Natural killer cell treated with Interleukin-12 subunit alpha and Interleukin-12 subunit beta and Interleukin-15 and Interleukin-18, amount 100 ng/mL, for 72 hours (primary cell): Measurements from ENCODE around the gene MSH3. TPM values are rescaled to one million over a fixed set of nuclear protein-coding genes. Genes with fewer than 3 reads are reported as not detected.

Experiments used
- ATAC-seq, 2 donors: fragments of 150-1000 bp; cut with Tn5 transposase in 1 of 2; sonication (Bioruptor Pico), chemical (Tn5 transposase) in 1 of 2; 2 replicates each; pipeline ENCODE4 v1.10.0; 2021
- DNase-seq: peaks from one replicate; pipeline ENCODE4 v3.0.0; 2022; ENCODE audit warnings: low spot score
- H3K27ac Mint-ChIP-seq, 2 donors: 1 replicate in 1 of 2; 2 replicates in 1 of 2; pipeline ENCODE4 v1.8.0; 2022; ENCODE audit warnings: mixed read lengths in 2 of 2, mild to moderate bottlenecking in 1 of 2, moderate library complexity in 1 of 2
- H3K27me3 Mint-ChIP-seq, 2 donors: 1 replicate in 1 of 2; 2 replicates in 1 of 2; pipeline ENCODE4 v1.8.0; 2022; ENCODE audit warnings: mixed read lengths in 2 of 2
- H3K36me3 Mint-ChIP-seq: one replicate; pipeline ENCODE4 v1.8.0; 2022; ENCODE audit warnings: mixed read lengths
- H3K4me1 Mint-ChIP-seq, 2 donors: 1 replicate in 1 of 2; 2 replicates in 1 of 2; pipeline ENCODE4 v1.8.0; 2022; ENCODE audit warnings: low read depth in 2 of 2, mixed read lengths in 2 of 2, mild to moderate bottlenecking in 1 of 2
- H3K4me3 Mint-ChIP-seq: one replicate; pipeline ENCODE4 v1.8.0; 2022; ENCODE audit warnings: mixed read lengths
- H3K9me3 Mint-ChIP-seq: 2 replicates; pipeline ENCODE4 v1.8.0; 2022; ENCODE audit warnings: mixed read lengths
- total RNA-seq, 2 donors: library from RNA; stranded (reverse); gene quantifications; one replicate each; pipeline ENCODE4 v1.2.3, GENCODE V29; 2022

The MSH3 gene
- 10 to 100 TPM; 13.7 to 25.9 TPM for total RNA-seq

DNA sequence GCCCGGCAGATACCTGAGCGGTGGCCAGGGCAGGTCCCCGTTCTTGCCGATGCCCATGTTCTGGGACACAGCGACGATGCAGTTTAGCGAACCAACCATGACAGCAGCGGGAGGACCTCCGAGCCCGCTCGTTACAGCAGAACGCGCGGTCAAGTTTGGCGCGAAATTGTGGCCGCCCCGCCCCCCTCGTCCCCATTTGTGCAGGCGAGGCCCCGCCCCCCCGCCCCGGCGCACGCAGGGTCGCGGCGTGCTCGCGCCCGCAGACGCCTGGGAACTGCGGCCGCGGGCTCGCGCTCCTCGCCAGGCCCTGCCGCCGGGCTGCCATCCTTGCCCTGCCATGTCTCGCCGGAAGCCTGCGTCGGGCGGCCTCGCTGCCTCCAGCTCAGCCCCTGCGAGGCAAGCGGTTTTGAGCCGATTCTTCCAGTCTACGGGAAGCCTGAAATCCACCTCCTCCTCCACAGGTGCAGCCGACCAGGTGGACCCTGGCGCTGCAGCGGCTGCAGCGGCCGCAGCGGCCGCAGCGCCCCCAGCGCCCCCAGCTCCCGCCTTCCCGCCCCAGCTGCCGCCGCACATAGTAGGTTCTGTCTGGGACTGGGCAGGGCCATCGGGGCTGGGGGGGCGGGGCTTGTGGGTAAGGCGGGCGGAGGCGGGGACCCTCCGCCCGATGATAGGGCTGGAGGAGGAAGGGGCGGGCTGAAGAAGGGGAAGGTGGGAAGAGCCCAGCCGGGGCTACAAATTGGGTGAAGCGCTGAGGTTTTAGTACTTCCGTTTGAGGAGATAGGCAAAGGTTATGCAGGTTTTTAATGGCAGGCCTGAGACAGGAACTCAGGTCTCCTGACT lies at the start of gene MSH3, which contains the start of gene DHFR:
Gene MSH3 (plus strand): TSS at position 262 of the 840 bp plus-strand sequence. CDS start 76 bp downstream, at position 338.
Gene DHFR (minus strand): TSS at position 593 of the 840 bp plus-strand sequence. CDS start 494 bp downstream, at position 99.
- peak; percentile 79 to 90 for ATAC-seq
- no peaks in the 10 kb centered on the region for H3K9me3 Mint-ChIP-seq
- H3K27ac Mint-ChIP-seq = peak within 1 kb of the TSS; percentile 91 to 92
- peaks cover 25% of the 10 kb centered on the region for H3K36me3 Mint-ChIP-seq
- H3K4me3 Mint-ChIP-seq = peak within 1 kb of the TSS; percentile 91
- peaks cover 16 to 20% of the 10 kb centered on the region in 2 donors for H3K4me1 Mint-ChIP-seq
- peak; percentile 91 for DNase-seq
- no peaks in the 10 kb centered on the region for H3K27me3 Mint-ChIP-seq

GRCh38 chr5:80607343-80607742 lies 47.1 kb upstream of the MSH3 start:
- Mint-ChIP-seq H3K36me3 (peaks cover 7% of the 10 kb centered on the region), H3K27ac (no peak overlapping the region), H3K9me3 (peaks cover 2% of the 10 kb centered on the region), H3K4me1 (peaks cover 0 to 4% of the 10 kb centered on the region in 2 donors), H3K27me3 (no peaks in the 10 kb centered on the region), H3K4me3 (no peak overlapping the region)
- ATAC-seq (no peak), DNase-seq (no peak)

GRCh38 chr5:80607832-80608231 lies 46.6 kb upstream of the MSH3 start:
- Mint-ChIP-seq H3K27me3 (no peaks in the 10 kb centered on the region), H3K27ac (no peak overlapping the region), H3K4me3 (no peak overlapping the region), H3K4me1 (peaks cover 0 to 4% of the 10 kb centered on the region in 2 donors), H3K9me3 (peaks cover 2% of the 10 kb centered on the region), H3K36me3 (peaks cover 7% of the 10 kb centered on the region)
- ATAC-seq = no peak
- no peak for DNase-seq

- Mint-ChIP-seq H3K36me3 (peaks cover 7% of the 10 kb centered on the region), H3K27me3 (no peaks in the 10 kb centered on the region), H3K9me3 (peaks cover 2% of the 10 kb centered on the region), H3K4me1 (peaks cover 0 to 4% of the 10 kb centered on the region in 2 donors), H3K27ac (no peak overlapping the region), H3K4me3 (no peak overlapping the region)
- no peak for DNase-seq
- no peak for ATAC-seq
These were observed 45.7 kb upstream of the MSH3 start for GRCh38 chr5:80608731-80609130.

DNA sequence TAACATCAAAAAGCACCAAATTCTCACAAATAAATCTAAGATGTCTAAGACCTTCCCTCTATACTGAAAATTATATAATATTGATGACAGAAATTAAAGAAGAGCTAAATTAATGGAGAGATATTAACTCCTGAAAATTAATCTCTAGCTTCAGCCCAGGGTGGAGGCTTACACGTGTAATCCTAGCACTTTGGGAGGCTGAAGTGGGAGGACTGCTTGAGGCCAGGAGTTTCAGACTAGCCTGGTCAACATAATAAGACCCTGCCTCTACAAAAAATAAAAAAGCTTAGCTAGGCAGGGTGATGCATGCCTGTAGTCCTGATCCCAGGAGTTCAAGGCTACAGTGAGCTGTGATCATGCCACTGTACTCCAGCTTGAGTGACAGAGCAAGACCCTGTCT lies 44.8 kb upstream of the MSH3 start:
- ATAC-seq (no peak), DNase-seq (no peak)
- peaks cover 0 to 4% of the 10 kb centered on the region in 2 donors for H3K4me1 Mint-ChIP-seq
- no peak overlapping the region for H3K27ac Mint-ChIP-seq
- H3K9me3 Mint-ChIP-seq = peaks cover 2% of the 10 kb centered on the region
- H3K4me3 Mint-ChIP-seq = no peak overlapping the region
- peaks cover 7% of the 10 kb centered on the region for H3K36me3 Mint-ChIP-seq
- H3K27me3 Mint-ChIP-seq = no peaks in the 10 kb centered on the region

- Mint-ChIP-seq H3K4me3 (no peak overlapping the region), H3K4me1 (no peaks in the 10 kb centered on the region), H3K9me3 (no peaks in the 10 kb centered on the region), H3K27ac (no peak overlapping the region), H3K27me3 (no peaks in the 10 kb centered on the region), H3K36me3 (peaks cover under 1% of the 10 kb centered on the region)
- no peak for DNase-seq
- ATAC-seq = no peak
These were observed 39.1 kb upstream of the MSH3 start for GRCh38 chr5:80615266-80615914.

GRCh38 chr5:80618438-80618837 lies 36.0 kb upstream of the MSH3 start:
- H3K27ac Mint-ChIP-seq = no peak overlapping the region
- ATAC-seq (no peak), DNase-seq (no peak)
- peaks cover 7% of the 10 kb centered on the region for H3K36me3 Mint-ChIP-seq
- no peaks in the 10 kb centered on the region for H3K9me3 Mint-ChIP-seq
- H3K27me3 Mint-ChIP-seq = no peaks in the 10 kb centered on the region
- no peak overlapping the region for H3K4me3 Mint-ChIP-seq
- no peaks in the 10 kb centered on the region for H3K4me1 Mint-ChIP-seq

GRCh38 chr5:80619086-80619485 lies 35.4 kb upstream of the MSH3 start:
- H3K27me3 Mint-ChIP-seq = no peaks in the 10 kb centered on the region
- no peak for ATAC-seq
- peaks cover 7% of the 10 kb centered on the region for H3K36me3 Mint-ChIP-seq
- DNase-seq = no peak
- no peak overlapping the region for H3K4me3 Mint-ChIP-seq
- H3K27ac Mint-ChIP-seq = no peak overlapping the region
- H3K4me1 Mint-ChIP-seq = no peaks in the 10 kb centered on the region
- no peaks in the 10 kb centered on the region for H3K9me3 Mint-ChIP-seq

- no peak for DNase-seq
- H3K4me3 Mint-ChIP-seq = no peak overlapping the region
- H3K27ac Mint-ChIP-seq = no peak overlapping the region
- no peaks in the 10 kb centered on the region for H3K4me1 Mint-ChIP-seq
- H3K36me3 Mint-ChIP-seq = peaks cover 7% of the 10 kb centered on the region
- no peaks in the 10 kb centered on the region for H3K9me3 Mint-ChIP-seq
- ATAC-seq = no peak
- no peaks in the 10 kb centered on the region for H3K27me3 Mint-ChIP-seq
These were observed 34.2 kb upstream of the MSH3 start for GRCh38 chr5:80620211-80620610.

DNA sequence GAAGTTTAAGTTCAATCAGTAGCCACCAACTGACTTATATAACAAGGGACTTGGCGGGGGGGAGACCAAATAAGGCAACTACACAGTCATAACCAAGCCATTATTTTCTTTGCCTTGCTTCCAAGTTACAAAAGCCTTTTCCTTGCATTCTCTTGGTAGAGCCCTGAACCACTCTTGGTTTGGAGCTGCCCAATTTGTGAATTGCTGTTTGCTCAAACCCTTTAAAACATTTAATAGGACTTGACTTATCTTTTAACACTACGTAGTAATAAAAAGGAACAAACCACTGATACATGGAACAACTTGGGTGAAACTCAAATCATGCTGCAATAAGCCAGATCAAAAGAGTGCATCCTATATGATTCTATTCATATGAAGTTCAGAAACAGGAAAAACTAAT lies 31.7 kb upstream of the MSH3 start:
- no peak for DNase-seq
- no peaks in the 10 kb centered on the region for H3K9me3 Mint-ChIP-seq
- no peaks in the 10 kb centered on the region for H3K27me3 Mint-ChIP-seq
- H3K36me3 Mint-ChIP-seq = peaks cover 7% of the 10 kb centered on the region
- no peaks in the 10 kb centered on the region for H3K4me1 Mint-ChIP-seq
- ATAC-seq = no peak
- H3K27ac Mint-ChIP-seq = no peak overlapping the region
- H3K4me3 Mint-ChIP-seq = no peak overlapping the region

- Mint-ChIP-seq H3K4me3 (no peak overlapping the region), H3K36me3 (peaks cover 7% of the 10 kb centered on the region), H3K27ac (no peak overlapping the region), H3K9me3 (no peaks in the 10 kb centered on the region), H3K27me3 (no peaks in the 10 kb centered on the region), H3K4me1 (no peaks in the 10 kb centered on the region)
- no peak for DNase-seq
- no peak for ATAC-seq
These were observed 30.5 kb upstream of the MSH3 start for GRCh38 chr5:80623999-80624398.

GRCh38 chr5:80625230-80625629 lies 29.2 kb upstream of the MSH3 start:
- H3K27ac Mint-ChIP-seq = no peak overlapping the region

DNA sequence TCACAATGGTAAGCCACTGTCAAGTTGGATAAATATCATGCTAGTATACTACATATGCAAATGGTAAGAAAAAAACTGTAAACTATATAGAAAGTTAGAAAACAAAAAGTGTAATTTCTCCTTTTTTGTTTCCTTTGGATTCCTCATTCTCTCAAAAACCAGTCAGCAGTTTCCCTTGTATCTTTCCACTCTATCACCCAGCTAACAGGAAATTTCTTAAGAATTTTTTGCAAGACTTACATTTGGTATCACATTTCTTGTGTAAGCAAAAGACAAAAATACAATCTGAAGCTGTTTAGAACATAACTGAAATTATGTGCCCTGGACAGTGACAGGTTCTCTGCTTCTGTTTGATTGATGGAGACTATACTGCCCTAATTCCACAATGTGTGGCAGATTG lies 25.2 kb upstream of the MSH3 start:
- H3K4me1 Mint-ChIP-seq = no peaks in the 10 kb centered on the region
- H3K27me3 Mint-ChIP-seq = no peaks in the 10 kb centered on the region
- DNase-seq = no peak
- H3K4me3 Mint-ChIP-seq = no peak overlapping the region
- H3K36me3 Mint-ChIP-seq = peaks cover 11% of the 10 kb centered on the region
- H3K27ac Mint-ChIP-seq = no peak overlapping the region
- H3K9me3 Mint-ChIP-seq = no peaks in the 10 kb centered on the region
- ATAC-seq = no peak

More at GRCh38 chr5:80625230-80625629, 29.2 kb upstream of the MSH3 start:
- ATAC-seq = no peak
- Mint-ChIP-seq H3K4me3 (no peak overlapping the region), H3K36me3 (peaks cover 13% of the 10 kb centered on the region), H3K4me1 (no peaks in the 10 kb centered on the region), H3K9me3 (no peaks in the 10 kb centered on the region), H3K27me3 (no peaks in the 10 kb centered on the region)
- DNase-seq = no peak
